Hematopoietic multipotent progenitor cell (in vitro differentiated cells): ENCODE measurements around the gene ZNF57. TPM values are rescaled to one million over a fixed set of nuclear protein-coding genes. Genes with fewer than 3 reads are reported as not detected.
"Not testable (repeated sequence)": the region's sequence is repeated elsewhere in the genome, so short reads cannot be mapped to it uniquely, and the experiment has no call there.

ENCODE experiments used
- DNase-seq, 3 donors: peaks; one replicate each; pipeline ENCODE4 v3.0.0-alpha.2; 2011 to 2015; ENCODE audit warnings: low read depth in 2 of 3, low spot score in 2 of 3
- total RNA-seq: library from RNA; depleted of rRNA; stranded (reverse); fragments of >200 nt; gene quantifications from one replicate; pipeline ENCODE4 v1.2.3, GENCODE V29; 2012

ZNF57 gene
- 3.5 TPM for total RNA-seq

DNA sequence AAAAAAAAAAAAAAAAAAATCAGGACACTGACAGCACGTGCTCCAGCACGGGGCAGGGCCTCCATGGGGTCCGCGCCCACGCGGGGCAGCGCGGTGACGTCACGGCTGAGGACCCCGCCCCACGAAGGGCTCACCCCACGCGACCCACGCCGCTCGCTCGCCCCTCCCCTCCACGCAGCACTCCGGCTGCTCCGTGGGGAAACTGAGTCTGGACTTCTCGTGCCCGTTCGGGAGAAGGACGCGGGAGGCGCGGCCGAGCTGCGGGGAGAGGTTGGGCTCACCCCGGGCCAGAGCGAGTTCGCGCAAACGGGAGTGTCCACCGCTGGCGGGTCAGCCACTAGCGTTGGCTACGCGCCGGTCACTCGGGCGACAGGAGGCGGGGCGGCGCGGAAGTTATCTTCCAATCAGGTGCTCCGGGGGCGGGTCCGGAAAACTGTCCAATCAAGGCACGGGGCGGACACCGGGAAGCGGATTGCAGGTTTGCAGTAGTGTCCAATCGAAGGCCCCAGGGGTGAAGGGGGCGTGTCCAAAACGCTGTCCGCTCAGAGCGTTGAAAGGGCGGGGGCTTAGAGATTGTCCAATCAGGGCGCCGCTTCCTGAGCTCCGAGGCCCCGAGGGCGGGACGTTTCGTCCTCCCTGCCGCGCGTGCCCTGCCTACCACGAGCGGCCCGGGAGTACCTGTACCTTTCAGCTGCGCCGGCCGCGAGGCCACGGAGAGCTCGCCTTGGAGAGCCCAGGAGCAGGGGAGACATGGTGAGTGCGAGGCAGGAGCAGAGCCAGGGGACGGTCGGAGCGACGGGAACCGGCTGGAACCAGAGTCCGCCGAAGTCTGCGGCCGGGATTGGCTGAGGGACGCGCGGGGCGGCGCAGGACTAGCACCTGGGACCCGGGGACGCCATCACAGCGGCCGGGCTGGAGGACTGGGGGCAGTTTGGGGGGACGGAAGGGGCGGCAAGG is at the start of gene ZNF57:
ZNF57 (plus strand) TSS at position 633 of the 957 bp plus-strand sequence; CDS start at position 751, 118 bp downstream.
- peak; percentile 83 to 99 (median 98) for DNase-seq

DNA sequence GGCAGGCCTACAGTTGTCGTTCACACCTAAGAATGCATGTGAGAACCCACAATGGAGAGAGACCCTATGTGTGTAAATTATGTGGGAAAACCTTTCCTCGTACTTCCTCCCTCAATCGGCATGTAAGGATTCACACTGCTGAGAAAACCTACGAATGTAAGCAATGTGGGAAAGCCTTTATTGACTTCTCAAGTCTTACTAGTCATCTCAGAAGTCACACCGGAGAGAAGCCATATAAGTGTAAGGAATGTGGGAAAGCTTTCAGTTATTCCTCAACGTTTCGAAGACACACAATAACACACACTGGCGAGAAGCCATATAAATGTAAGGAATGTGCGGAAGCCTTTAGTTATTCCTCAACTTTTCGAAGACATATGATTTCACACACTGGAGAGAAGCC is 48.1 kb upstream of the ZNF57 start:
- DNase-seq, result peak in 1 of 3 donors; percentile 47

DNA sequence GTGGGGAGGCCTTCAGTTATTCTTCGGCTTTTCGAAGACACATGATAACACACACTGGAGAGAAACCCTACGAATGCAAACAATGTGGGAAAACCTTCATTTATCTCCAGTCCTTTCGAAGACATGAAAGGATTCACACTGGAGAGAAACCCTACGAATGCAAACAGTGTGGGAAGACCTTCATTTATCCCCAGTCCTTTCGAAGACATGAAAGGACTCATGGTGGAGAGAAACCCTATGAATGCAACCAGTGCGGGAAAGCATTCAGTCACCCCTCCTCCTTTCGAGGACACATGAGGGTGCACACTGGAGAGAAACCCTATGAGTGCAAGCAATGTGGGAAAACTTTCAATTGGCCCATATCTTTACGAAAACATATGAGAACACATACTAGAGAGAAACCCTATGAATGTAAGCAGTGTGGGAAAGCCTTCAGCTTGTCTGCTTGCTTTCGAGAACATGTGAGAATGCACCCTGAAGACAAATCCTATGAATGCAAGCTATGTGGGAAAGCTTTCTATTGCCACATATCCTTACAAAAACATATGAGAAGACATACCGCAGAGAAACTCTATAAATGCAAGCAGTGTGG is 47.6 kb upstream of the ZNF57 start:
- peak in 1 of 3 donors; percentile 48 for DNase-seq

GRCh38 chr19:2854849-2855248 is 45.9 kb upstream of the ZNF57 start:
- no peak for DNase-seq

GRCh38 chr19:2856457-2857050 is 44.2 kb upstream of the ZNF57 start:
- DNase-seq, result peak in 1 of 3 donors; percentile 34

DNA sequence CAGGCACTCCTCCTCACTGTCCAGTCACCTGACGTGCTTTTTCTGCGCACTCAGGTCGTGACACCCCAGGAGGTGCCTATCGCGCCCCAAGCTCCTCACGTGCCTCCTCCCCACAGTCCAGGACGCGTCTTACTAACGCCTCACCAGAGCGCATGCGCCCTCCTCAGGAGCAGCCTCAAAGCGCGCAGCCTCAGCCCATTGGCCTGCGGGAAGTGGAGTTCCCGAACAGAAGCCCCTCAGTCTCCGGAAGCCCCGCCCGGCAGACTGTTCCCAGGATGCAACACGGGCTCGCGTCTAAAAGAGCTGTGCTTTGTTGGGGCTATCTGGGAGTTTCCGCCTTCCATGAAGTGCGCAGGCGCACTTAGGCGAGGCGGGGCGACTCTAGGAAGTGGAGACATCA is 41.9 kb upstream of the ZNF57 start:
- no peak for DNase-seq

GRCh38 chr19:2863816-2864215 is 36.9 kb upstream of the ZNF57 start:
- DNase-seq, result no peak

DNA sequence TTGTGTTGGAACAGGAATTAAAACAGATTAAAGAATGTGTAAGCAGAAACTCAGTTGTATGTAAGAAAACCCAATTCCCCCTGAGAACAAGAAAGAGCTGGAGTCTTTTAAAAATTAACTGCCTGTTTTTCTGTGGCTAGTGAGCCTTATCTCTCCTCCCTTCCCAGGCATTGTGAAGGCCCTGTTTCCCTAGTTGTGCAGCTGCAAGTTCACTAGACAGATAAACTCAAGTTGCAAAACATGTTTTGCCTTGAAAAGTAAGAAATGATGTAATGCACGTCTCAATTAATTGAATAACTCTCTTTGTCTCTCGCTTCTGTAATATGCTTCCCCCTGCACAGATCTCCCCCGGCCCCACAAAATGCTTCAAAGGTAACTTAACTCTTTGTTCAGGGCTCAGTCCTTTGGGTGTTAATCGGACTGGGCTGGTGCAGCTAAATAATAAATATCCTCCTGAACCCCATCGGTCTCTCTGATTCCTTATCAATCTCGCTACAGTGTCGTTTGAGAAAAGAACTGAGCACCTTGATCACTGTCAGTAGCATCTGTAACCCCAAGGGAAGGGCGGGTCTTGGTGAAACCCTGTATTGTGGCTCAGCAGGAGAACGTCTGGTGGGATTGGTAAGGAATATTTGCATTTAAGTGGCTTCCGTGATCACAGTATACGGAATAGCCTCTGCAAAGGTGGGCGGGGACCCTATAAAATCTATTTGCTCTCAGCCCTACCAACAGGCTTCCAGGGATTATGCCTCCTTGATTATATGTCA is 35.2 kb upstream of the ZNF57 start:
- peak in 1 of 3 donors; percentile 82 for DNase-seq

GRCh38 chr19:2866495-2867024 is 34.2 kb upstream of the ZNF57 start:
- DNase-seq, result no peak

- no peak for DNase-seq
These were observed 33.4 kb upstream of the ZNF57 start, which contains the start of gene ZNF556 for GRCh38 chr19:2867025-2867991. TSS of gene ZNF556 (plus strand) at chr19:2867335. CDS start at chr19:2867422, 87 bp downstream.

GRCh38 chr19:2869618-2870017 is 31.1 kb upstream of the ZNF57 start:
- DNase-seq, result no peak

GRCh38 chr19:2872175-2872574 is 28.6 kb upstream of the ZNF57 start:
- not testable (repeated sequence) for DNase-seq

- no peak for DNase-seq
These were observed 23.1 kb upstream of the ZNF57 start for GRCh38 chr19:2877398-2878331.

GRCh38 chr19:2883686-2884439 is 16.9 kb upstream of the ZNF57 start:
- no peak for DNase-seq

- DNase-seq, result no peak
These were observed 15.0 kb upstream of the ZNF57 start for GRCh38 chr19:2885736-2886135.

DNA sequence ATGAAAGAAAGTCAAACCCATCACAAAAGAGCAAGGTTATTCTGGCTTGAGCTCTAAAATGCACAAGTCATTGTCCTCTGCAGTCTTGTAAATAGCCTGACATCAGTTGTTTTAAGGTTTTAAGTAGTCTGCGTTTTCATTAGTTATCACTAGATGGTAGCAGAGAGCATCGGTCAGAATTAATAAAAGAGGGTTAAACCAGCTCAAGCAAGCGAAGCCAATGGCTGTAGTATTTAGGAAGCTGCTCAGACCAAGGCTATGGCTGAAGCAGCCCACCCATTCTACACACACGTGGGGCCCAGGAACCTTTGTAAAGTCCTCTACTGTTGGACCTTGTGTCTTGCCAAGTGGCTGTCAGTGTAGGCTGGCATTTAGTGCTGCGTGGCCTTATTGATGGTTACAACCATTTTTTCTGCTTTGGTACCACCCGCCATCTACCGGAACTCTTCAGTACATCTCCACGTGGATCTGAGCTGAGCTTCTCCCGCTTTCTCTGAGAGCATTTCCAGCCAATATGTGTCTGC is 13.3 kb upstream of the ZNF57 start:
- peak in 2 of 3 donors; percentile 61 to 84 for DNase-seq

DNA sequence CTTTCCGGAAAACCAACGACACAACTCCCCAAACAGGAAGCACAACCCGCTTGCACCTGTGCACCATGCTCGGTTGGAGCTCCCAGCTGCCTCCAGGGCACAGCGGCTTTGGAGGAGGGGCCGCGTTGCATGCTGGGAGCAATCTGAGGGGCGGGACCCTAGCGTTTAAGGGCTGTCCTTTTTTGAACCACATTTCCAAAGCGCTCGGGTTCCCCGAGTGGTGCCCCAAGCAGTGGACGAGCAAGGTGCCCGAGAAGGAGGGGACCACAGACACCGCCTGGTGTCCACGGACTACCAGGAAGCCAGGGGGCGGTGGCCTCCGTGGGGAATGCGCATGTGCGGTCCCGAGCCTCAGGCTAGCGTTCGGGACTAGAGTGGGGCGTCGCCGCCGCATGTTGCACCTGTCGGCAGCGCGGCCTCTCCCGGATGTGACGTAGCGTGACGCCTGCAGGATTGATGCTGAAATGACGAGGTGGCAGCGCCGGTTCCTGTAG is 11.9 kb upstream of the ZNF57 start:
- DNase-seq, result peak in 2 of 3 donors; percentile 54 to 83
